PC-9 (cell line): ENCODE measurements around the gene ATAD3C. TPM values are rescaled to one million over a fixed set of nuclear protein-coding genes. Genes with fewer than 3 reads are reported as not detected.

Experiments used
- BruUV-seq: library from RNA; stranded (reverse); fragments of 400-500 nt; replicated peaks from 2 replicates; lab custom pipeline; 2021; lab: Mats Ljungman, UMichigan
- CTCF ChIA-PET: fragments of 300-600 bp; sonication (Branson Sonifier 250); formaldehyde crosslinking; loops from one replicate; lab custom pipeline; 2022; ENCODE audit warnings: antibody characterized with exemption; lab: Charles Lee
- POLR2A ChIA-PET: fragments of 300-600 bp; sonication (Branson Sonifier 250); formaldehyde crosslinking; loops from one replicate; lab custom pipeline; 2022; ENCODE audit warnings: antibody characterized with exemption; ENCODE audit not compliant: unreplicated experiment; lab: Charles Lee
- DNase-seq, 2 experiments: peaks; one replicate each; pipeline versions ENCODE4 v3.0.0 to v3.0.0-alpha.2; 2015 to 2022; ENCODE audit warnings: mixed read lengths in 1 of 2
- H2AFZ ChIP-seq: fragments of 200-600 bp; sonication (generic); 2 replicates; pipeline ENCODE4 v1.8.1; 2017; ENCODE audit warnings: antibody characterized with exemption
- H3F3A ChIP-seq: fragments of 200-600 bp; sonication (generic); 2 replicates; pipeline ENCODE4 v1.8.1; 2017; ENCODE audit warnings: antibody characterized with exemption, mild to moderate bottlenecking, low read depth; ENCODE audit not compliant: insufficient read depth
- H3K27ac ChIP-seq: fragments of 200-600 bp; sonication (generic); 2 replicates; pipeline ENCODE4 v1.6.1; 2016; ENCODE audit warnings: mixed run types
- H3K27me3 ChIP-seq: fragments of 200-600 bp; sonication (generic); 2 replicates; pipeline ENCODE4 v1.6.1; 2016; ENCODE audit warnings: low read depth, mixed run types; ENCODE audit not compliant: insufficient read depth
- H3K36me3 ChIP-seq: fragments of 200-600 bp; sonication (generic); 2 replicates; pipeline ENCODE4 v1.6.1; 2016; ENCODE audit warnings: low read depth, mixed run types
- H3K4me1 ChIP-seq: fragments of 200-600 bp; sonication (generic); replicated peaks from 2 replicates; pipeline ENCODE4 v1.6.1; 2016; ENCODE audit warnings: mixed run types; ENCODE audit not compliant: insufficient read depth
- H3K4me2 ChIP-seq: fragments of 200-600 bp; sonication (generic); 2 replicates; pipeline ENCODE4 v1.6.1; 2017; ENCODE audit warnings: mixed run types
- H3K4me3 ChIP-seq: fragments of 200-600 bp; sonication (generic); 2 replicates; pipeline ENCODE4 v1.6.1; 2016; ENCODE audit warnings: mixed run types
- H3K79me2 ChIP-seq: fragments of 200-600 bp; sonication (generic); 2 replicates; pipeline ENCODE4 v1.6.1; 2017; ENCODE audit warnings: low read depth, mixed run types
- H3K9me2 ChIP-seq: fragments of 200-600 bp; sonication (generic); 2 replicates; pipeline ENCODE4 v1.8.1; 2017; ENCODE audit warnings: mild to moderate bottlenecking; ENCODE audit not compliant: insufficient read depth
- H3K9me3 ChIP-seq: fragments of 200-600 bp; sonication (generic); 2 replicates; pipeline ENCODE4 v1.8.1; 2016; ENCODE audit warnings: low read depth; ENCODE audit not compliant: insufficient read depth
- H4K20me1 ChIP-seq: fragments of 200-600 bp; sonication (generic); 2 replicates; pipeline ENCODE4 v1.8.1; 2017; ENCODE audit not compliant: insufficient read depth
- EZH2 ChIP-seq: fragments of 200-600 bp; sonication (generic); IDR thresholded peaks from 2 replicates; pipeline ENCODE4 v1.8.0; 2017; ENCODE audit warnings: antibody characterized with exemption, low read depth
- intact Hi-C: fragments of 100-400 bp; cut with micrococcal nuclease; formaldehyde crosslinking; loops from one replicate; pipeline ENCODE4 v1.10.0; 2022; ENCODE audit not compliant: unreplicated experiment
- total RNA-seq: library from RNA; stranded (reverse); gene quantifications from 2 replicates; pipeline ENCODE4 v1.2.3, GENCODE V29; 2021
- TF ChIP-seq, protein P1 (sequence below): fragments of 200-600 bp; sonication (generic); conservative IDR thresholded peaks from 2 replicates; pipeline ENCODE4 v1.6.1; 2017; ENCODE audit warnings: mixed run types, antibody characterized with exemption, mild to moderate bottlenecking, moderate library complexity

Gene ATAD3C
- total RNA-seq, 1 experiment from 2014 or later, result 4.0 TPM

- H3F3A ChIP-seq, result peaks cover 8% of the 10 kb centered on the region; the same call in 1 of the 2 replicates
- H2AFZ ChIP-seq, result no peak overlapping the region
- intact Hi-C loops, result no loop called here
- H3K36me3 ChIP-seq, result no peaks in the 10 kb centered on the region
- peaks cover 18% of the 10 kb centered on the region for H3K4me1 ChIP-seq
- no peak for DNase-seq
- no peak overlapping the region for H3K4me3 ChIP-seq
- H3K27me3 ChIP-seq, result no peaks in the 10 kb centered on the region
- BruUV-seq, result no TSS peak
- no peak overlapping the region for H3K27ac ChIP-seq
- no peaks in the 10 kb centered on the region for H4K20me1 ChIP-seq
- no peak overlapping the region for H3K4me2 ChIP-seq
- CTCF ChIA-PET, result no interaction called here
- H3K9me2 ChIP-seq, result no peaks in the 10 kb centered on the region
- H3K79me2 ChIP-seq, result no peaks in the 10 kb centered on the region
- no peaks in the 10 kb centered on the region for H3K9me3 ChIP-seq
- POLR2A ChIA-PET, result interaction anchor here (0.6 kb wide), 1 partner anchor 16 kb away, joined by 4 read pairs; the partner anchor contains the start of gene VWA1
- TF ChIP-seq EZH2, result no peak
- TF ChIP-seq, protein P1, sequence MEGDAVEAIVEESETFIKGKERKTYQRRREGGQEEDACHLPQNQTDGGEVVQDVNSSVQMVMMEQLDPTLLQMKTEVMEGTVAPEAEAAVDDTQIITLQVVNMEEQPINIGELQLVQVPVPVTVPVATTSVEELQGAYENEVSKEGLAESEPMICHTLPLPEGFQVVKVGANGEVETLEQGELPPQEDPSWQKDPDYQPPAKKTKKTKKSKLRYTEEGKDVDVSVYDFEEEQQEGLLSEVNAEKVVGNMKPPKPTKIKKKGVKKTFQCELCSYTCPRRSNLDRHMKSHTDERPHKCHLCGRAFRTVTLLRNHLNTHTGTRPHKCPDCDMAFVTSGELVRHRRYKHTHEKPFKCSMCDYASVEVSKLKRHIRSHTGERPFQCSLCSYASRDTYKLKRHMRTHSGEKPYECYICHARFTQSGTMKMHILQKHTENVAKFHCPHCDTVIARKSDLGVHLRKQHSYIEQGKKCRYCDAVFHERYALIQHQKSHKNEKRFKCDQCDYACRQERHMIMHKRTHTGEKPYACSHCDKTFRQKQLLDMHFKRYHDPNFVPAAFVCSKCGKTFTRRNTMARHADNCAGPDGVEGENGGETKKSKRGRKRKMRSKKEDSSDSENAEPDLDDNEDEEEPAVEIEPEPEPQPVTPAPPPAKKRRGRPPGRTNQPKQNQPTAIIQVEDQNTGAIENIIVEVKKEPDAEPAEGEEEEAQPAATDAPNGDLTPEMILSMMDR, result no peak
These were observed 30.1 kb upstream of the ATAD3C start for GRCh38 chr1:1419363-1419812.

DNA sequence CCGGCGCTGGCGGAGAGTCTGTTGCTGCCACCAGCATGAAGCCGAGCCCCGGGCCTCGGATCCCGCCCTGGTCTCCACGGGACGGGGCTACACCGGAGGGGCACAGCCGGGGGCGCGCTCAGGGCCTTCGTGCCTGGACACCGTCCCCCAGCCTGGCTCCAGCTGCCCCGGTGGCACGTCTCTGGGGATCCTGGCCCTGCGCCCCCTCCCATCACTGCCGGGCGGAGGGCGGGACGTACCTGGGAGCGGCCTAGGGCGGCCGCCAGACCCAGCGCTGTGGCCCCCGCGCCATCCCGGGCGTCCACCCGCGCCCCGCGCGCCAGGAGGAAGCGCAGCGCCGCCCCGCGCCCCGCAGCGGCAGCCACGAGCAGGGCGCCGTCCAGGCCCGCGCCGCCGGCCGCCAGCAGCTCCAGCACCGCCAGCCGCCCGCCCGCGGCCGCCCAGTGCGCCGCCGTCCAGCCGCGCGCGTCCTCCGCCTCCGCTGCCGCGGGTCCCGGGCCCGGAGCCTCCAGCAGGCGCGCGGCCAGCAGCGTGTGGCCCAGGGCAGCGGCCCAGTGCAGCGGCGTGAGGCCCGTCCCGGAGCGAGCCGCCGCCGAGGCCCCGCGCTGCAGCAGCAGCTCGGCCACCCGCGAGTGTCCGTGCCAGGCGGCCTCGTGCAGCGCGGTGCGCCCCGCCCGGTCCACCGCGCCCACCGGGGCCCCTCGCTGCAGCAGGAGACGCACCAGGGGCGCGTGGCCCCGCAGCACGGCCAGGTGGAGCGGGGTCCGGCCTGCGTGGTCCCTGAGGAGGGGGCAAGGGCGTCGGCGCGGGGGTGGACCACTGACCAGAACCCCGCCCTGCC lies 29.5 kb upstream of the ATAD3C start:
- Histone ChIP-seq H3K9me3 (no peaks in the 10 kb centered on the region), H3K4me1 (peaks cover 18% of the 10 kb centered on the region), H2AFZ (no peak overlapping the region), H3F3A (peaks cover 8% of the 10 kb centered on the region; the same call in 1 of the 2 replicates), H3K27ac (no peak overlapping the region), H3K4me3 (no peak overlapping the region), H3K27me3 (no peaks in the 10 kb centered on the region), H3K36me3 (no peaks in the 10 kb centered on the region), H3K4me2 (no peak overlapping the region), H3K9me2 (no peaks in the 10 kb centered on the region), H4K20me1 (no peaks in the 10 kb centered on the region), H3K79me2 (no peaks in the 10 kb centered on the region)
- intact Hi-C loops, result no loop called here
- DNase-seq, result no peak
- TF ChIP-seq, protein P1, result no peak
- no peak for TF ChIP-seq EZH2
- POLR2A ChIA-PET, result interaction anchor here (0.6 to 0.8 kb wide), 3 partner anchors 12 to 16 kb away, joined by 3 to 6 read pairs (median 4); partner anchors contain the start of gene VWA1
- CTCF ChIA-PET, result no interaction called here
- no TSS peak for BruUV-seq

DNA sequence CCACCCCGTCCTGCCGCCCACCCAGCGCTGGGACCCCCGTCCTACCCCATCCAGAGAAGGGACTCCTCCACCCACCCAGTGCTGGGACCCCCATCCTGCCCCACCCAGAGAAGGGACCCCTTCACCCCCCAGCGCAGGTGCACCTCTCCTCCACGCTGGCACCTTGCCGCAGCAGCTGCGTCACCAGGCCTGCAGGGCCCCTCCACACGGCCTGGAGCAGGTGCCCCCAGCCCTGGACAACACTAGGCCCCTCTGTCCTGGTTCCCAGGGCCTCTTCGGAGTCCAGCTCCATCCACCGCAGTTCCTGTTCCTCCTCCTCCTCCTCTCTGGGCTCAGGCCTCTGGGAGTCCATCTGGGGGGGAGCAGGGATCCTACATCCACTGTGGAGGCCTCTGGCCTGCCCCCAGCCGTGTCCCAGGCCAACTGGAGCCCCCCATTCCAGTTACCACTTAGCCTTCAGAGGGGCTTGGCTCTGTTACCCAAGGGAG lies 28.8 kb upstream of the ATAD3C start:
- CTCF ChIA-PET, result interaction anchor here (0.6 to 0.8 kb wide), 2 partner anchors 10 to 113 kb away, joined by 3 to 4 read pairs; no protein-coding TSS in a partner anchor
- no TSS peak for BruUV-seq
- no peak overlapping the region for H3K27ac ChIP-seq

More for the DNA sequence above, 28.8 kb upstream of the ATAD3C start:
- Histone ChIP-seq H3K79me2 (no peaks in the 10 kb centered on the region), H3K4me1 (peaks cover 18% of the 10 kb centered on the region), H3K9me3 (no peaks in the 10 kb centered on the region), H4K20me1 (no peaks in the 10 kb centered on the region), H3K4me2 (no peak overlapping the region), H3K27me3 (no peaks in the 10 kb centered on the region), H2AFZ (no peak overlapping the region), H3F3A (peaks cover 8% of the 10 kb centered on the region; the same call in 1 of the 2 replicates), H3K36me3 (no peaks in the 10 kb centered on the region), H3K4me3 (no peak overlapping the region), H3K9me2 (no peaks in the 10 kb centered on the region)
- DNase-seq, result no peak
- POLR2A ChIA-PET, result interaction anchor here (0.6 to 0.8 kb wide), 2 partner anchors 11 to 13 kb away, joined by 3 to 6 read pairs; no protein-coding TSS in a partner anchor
- intact Hi-C loops, result no loop called here
- TF ChIP-seq EZH2, result no peak
- TF ChIP-seq, protein P1, result no peak
